SK-N-SH (cell line): ENCODE results near the gene SLC37A1.

Experiments
- RCOR1 ChIP-seq: fragments of 150-350 bp; IDR thresholded peaks from 2 replicates; pipeline ENCODE4 v1.6.1; 2017; ENCODE audit warnings: antibody characterized with exemption, low read length
- TF ChIP-seq, protein P1 (sequence below): fragments of 200-600 bp; sonication (generic); IDR thresholded peaks from 2 replicates; pipeline ENCODE4 v1.6.1; 2017; ENCODE audit warnings: antibody characterized with exemption, mild to moderate bottlenecking, moderate library complexity

DNA sequence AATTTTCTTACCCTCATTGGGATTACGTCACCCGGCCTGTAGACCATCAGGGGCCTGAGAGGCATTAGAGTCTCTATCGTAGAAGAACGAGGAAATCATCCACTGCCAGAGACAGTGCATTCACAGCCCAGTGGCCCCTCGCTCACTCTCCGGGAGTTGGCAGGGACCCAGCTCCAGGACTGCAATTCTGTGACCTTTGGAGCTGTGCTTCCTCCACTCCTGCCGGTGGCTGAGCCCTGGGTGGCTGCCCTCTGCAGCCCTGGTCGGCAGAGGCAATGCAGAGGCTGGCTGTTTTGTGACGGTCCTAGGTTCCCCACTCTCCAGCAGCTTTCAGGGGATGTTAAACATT, 12.7 kb downstream of the SLC37A1 start:
- TF ChIP-seq, protein P1, sequence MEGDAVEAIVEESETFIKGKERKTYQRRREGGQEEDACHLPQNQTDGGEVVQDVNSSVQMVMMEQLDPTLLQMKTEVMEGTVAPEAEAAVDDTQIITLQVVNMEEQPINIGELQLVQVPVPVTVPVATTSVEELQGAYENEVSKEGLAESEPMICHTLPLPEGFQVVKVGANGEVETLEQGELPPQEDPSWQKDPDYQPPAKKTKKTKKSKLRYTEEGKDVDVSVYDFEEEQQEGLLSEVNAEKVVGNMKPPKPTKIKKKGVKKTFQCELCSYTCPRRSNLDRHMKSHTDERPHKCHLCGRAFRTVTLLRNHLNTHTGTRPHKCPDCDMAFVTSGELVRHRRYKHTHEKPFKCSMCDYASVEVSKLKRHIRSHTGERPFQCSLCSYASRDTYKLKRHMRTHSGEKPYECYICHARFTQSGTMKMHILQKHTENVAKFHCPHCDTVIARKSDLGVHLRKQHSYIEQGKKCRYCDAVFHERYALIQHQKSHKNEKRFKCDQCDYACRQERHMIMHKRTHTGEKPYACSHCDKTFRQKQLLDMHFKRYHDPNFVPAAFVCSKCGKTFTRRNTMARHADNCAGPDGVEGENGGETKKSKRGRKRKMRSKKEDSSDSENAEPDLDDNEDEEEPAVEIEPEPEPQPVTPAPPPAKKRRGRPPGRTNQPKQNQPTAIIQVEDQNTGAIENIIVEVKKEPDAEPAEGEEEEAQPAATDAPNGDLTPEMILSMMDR = no peak
- no peak for TF ChIP-seq RCOR1
